G401 (cell line): ENCODE results near the gene WT1. TPM values are rescaled to one million over a fixed set of nuclear protein-coding genes. Genes with fewer than 3 reads are reported as not detected.

Experiments used
- DNase-seq: peaks from one replicate; pipeline ENCODE4 v3.0.0-alpha.2; 2015; ENCODE audit warnings: low spot score
- in situ Hi-C: cut with HindIII; loops from 2 replicates; pipeline ENCODE4 v1.10.0; 2016; ENCODE audit warnings: low sequenced_read_pairs, mixed read lengths
- total RNA-seq: library from RNA; depleted of rRNA; stranded (reverse); fragments of >200 nt; shearing (Covaris generic); gene quantifications from 2 replicates; pipeline ENCODE4 v1.2.3, GENCODE V29; 2014

The WT1 gene
- total RNA-seq, 1 experiment from 2014 or later = not detected

- in situ Hi-C loops = no loop called here
- DNase-seq = no peak
Observed at GRCh38 chr11:32426819-32427615, 8.3 kb downstream of the WT1 start.

- in situ Hi-C loops = no loop called here
- DNase-seq = no peak
Observed at GRCh38 chr11:32426192-32426591, 9.1 kb downstream of the WT1 start.

GRCh38 chr11:32425761-32426160 lies 9.6 kb downstream of the WT1 start:
- no peak for DNase-seq
- in situ Hi-C loops = no loop called here

- DNase-seq = no peak
- in situ Hi-C loops = no loop called here
Observed at GRCh38 chr11:32422545-32422944, 12.8 kb downstream of the WT1 start.

GRCh38 chr11:32421992-32422391 lies 13.3 kb downstream of the WT1 start:
- in situ Hi-C loops = no loop called here
- DNase-seq = no peak

GRCh38 chr11:32420937-32421901 lies 14.1 kb downstream of the WT1 start:
- DNase-seq = no peak
- in situ Hi-C loops = no loop called here

GRCh38 chr11:32420139-32420538 lies 15.2 kb downstream of the WT1 start:
- in situ Hi-C loops = no loop called here
- no peak for DNase-seq

GRCh38 chr11:32418836-32419235 lies 16.5 kb downstream of the WT1 start:
- DNase-seq = no peak
- in situ Hi-C loops = no loop called here

GRCh38 chr11:32417806-32418205 lies 17.5 kb downstream of the WT1 start:
- no peak for DNase-seq
- in situ Hi-C loops = no loop called here

- in situ Hi-C loops = no loop called here
- no peak for DNase-seq
Observed at GRCh38 chr11:32416301-32416700, 19.0 kb downstream of the WT1 start.

- in situ Hi-C loops = no loop called here
- no peak for DNase-seq
Observed at GRCh38 chr11:32414925-32415324, 20.4 kb downstream of the WT1 start.

- no peak for DNase-seq
- in situ Hi-C loops = no loop called here
Observed at GRCh38 chr11:32411942-32412615, 23.3 kb downstream of the WT1 start.

- DNase-seq = no peak
- in situ Hi-C loops = no loop called here
Observed at GRCh38 chr11:32405592-32405991, 29.7 kb downstream of the WT1 start.

- DNase-seq = no peak
- in situ Hi-C loops = no loop called here
Observed at GRCh38 chr11:32402836-32403235, 32.5 kb downstream of the WT1 start.

GRCh38 chr11:32400670-32401369 lies 34.5 kb downstream of the WT1 start:
- in situ Hi-C loops = no loop called here
- DNase-seq = no peak

GRCh38 chr11:32400196-32400595 lies 35.1 kb downstream of the WT1 start:
- no peak for DNase-seq

GRCh38 chr11:32396991-32397390 lies 38.3 kb downstream of the WT1 start:
- in situ Hi-C loops = no loop called here
- DNase-seq = no peak

More at GRCh38 chr11:32400196-32400595, 35.1 kb downstream of the WT1 start:
- in situ Hi-C loops = no loop called here

- no peak for DNase-seq
- in situ Hi-C loops = no loop called here
Observed at GRCh38 chr11:32396331-32396730, 39.0 kb downstream of the WT1 start.

- DNase-seq = no peak
- in situ Hi-C loops = no loop called here
Observed at GRCh38 chr11:32395127-32395526, 40.2 kb downstream of the WT1 start.
